ENCODE data around the gene DNER. TPM values are rescaled to one million over a fixed set of nuclear protein-coding genes. Genes with fewer than 3 reads are reported as not detected.

Gene DNER
- total RNA-seq, 1 donor from 2014 or later: 1.2 TPM

DNA sequence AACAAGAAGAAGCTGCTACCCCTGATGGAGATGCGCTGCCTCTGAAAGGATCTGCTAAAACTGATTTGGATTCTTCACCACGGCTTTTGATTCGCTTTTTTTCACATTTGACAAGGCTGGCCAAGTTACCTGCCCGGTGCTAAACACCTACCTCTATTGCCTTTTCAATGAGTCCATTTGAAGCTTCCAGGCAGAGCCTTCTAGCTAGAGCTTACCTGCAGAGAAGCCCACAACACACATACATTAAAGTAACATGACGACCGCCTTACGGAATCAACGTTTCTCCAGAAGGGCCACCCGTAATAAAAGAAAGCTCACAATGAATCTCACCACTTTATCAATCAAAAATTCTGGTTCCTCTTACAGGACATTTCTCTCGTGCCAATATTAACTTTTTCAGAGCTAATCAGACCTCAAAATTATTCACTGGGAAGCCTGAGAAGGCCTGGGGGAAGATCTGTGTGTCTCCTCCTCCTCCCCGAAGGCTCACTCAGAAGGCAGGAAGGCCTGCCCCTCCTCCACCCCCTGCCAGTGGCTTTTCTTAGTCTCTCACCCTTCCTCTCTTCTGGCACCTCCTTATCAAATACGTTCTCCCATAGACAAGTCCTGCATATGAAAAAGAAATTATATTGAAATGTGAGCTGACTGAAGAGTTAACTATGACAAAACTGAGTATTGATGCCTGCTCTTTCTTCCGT lies 171.0 kb downstream of the DNER start:
- Histone ChIP-seq H3K4me1 (no peaks in the 10 kb centered on the region), H3K27ac (no peak overlapping the region), H3K27me3 (ENCODE audit: low read depth) (no peaks in the 10 kb centered on the region), H3K4me3 (no peak overlapping the region), H3K9me3 (no peaks in the 10 kb centered on the region), H3K36me3 (no peaks in the 10 kb centered on the region)
- ATAC-seq (no peak), DNase-seq (no peak)
- TF ChIP-seq, protein P1, sequence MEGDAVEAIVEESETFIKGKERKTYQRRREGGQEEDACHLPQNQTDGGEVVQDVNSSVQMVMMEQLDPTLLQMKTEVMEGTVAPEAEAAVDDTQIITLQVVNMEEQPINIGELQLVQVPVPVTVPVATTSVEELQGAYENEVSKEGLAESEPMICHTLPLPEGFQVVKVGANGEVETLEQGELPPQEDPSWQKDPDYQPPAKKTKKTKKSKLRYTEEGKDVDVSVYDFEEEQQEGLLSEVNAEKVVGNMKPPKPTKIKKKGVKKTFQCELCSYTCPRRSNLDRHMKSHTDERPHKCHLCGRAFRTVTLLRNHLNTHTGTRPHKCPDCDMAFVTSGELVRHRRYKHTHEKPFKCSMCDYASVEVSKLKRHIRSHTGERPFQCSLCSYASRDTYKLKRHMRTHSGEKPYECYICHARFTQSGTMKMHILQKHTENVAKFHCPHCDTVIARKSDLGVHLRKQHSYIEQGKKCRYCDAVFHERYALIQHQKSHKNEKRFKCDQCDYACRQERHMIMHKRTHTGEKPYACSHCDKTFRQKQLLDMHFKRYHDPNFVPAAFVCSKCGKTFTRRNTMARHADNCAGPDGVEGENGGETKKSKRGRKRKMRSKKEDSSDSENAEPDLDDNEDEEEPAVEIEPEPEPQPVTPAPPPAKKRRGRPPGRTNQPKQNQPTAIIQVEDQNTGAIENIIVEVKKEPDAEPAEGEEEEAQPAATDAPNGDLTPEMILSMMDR (IDR thresholded peaks at IDR 0.05): no peak
- intact Hi-C loops (cut with DNase I): no loop called here

DNA sequence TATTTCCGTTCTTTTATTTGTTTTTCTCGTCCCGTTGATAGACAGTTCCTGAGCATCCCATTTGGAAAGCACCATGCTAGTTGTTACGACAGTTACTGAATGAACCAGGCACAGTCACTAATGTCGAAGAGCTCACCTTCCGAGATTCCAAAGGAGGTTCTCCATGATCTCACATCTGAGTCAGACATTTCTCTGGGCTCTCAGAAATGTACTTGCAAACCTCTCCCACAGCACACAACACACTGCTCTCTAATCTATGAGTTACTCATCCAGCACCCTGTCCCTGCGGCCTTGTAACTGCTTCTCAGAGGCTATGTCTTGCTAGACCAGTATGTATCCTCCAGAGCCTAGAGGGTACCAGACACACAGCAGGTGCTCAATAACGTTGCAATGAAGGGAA lies 174.7 kb downstream of the DNER start:
- Histone ChIP-seq H3K36me3 (no peaks in the 10 kb centered on the region), H3K27me3 (ENCODE audit: low read depth) (no peaks in the 10 kb centered on the region), H3K27ac (no peak overlapping the region), H3K9me3 (no peaks in the 10 kb centered on the region), H3K4me3 (no peak overlapping the region), H3K4me1 (no peaks in the 10 kb centered on the region)
- TF ChIP-seq, protein P1 (IDR thresholded peaks at IDR 0.05): no peak
- DNase-seq: no peak
- intact Hi-C loops (cut with DNase I): no loop called here
- no peak for ATAC-seq

DNA sequence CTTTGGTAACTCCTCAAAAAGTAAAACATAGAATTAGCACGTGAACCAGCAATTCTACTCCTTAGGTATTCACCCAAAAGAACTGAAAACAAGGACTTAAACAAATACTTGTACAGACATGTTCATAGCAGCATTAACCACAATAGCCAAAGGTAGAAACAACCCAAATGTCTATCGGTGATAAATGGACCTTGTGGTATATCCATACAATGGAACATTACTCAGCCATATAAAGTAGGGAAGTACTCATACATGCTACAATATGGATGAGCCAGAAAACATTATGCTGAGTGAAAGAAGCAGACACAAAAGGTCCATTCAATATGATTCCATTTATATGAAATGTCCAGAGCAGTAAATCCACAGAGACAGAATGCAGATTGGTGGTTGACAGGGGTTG lies 182.8 kb downstream of the DNER start:
- intact Hi-C loops (cut with DNase I): no loop called here
- H3K27ac ChIP-seq: no peak overlapping the region
- H3K4me1 ChIP-seq: no peaks in the 10 kb centered on the region
- H3K36me3 ChIP-seq: no peaks in the 10 kb centered on the region
- no peaks in the 10 kb centered on the region for H3K9me3 ChIP-seq
- H3K4me3 ChIP-seq: no peak overlapping the region
- no peaks in the 10 kb centered on the region for H3K27me3 ChIP-seq (ENCODE audit: low read depth)
- no peak for ATAC-seq
- TF ChIP-seq, protein P1 (IDR thresholded peaks at IDR 0.05): no peak
- no peak for DNase-seq

DNA sequence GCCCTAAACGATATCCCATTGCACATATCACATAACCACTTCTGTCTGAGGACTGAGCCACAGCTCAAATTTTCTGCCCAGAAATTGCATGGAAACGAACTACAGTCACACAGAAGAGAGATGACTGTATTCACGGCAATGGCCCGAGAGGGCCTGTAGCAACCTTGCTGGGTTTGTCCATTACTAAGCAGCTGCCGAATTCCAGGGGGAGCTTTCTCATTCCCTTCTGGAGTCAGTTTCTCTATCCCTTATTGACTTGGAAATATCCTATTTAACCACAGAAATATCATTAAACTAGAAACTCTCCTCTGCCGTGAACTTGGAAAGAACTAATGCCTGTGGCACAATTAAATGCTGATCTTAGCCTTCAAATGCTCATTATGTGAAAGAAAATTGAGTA lies 183.9 kb downstream of the DNER start:
- H3K27me3 ChIP-seq (ENCODE audit: low read depth): no peaks in the 10 kb centered on the region
- H3K4me1 ChIP-seq: no peaks in the 10 kb centered on the region
- no peak overlapping the region for H3K4me3 ChIP-seq
- H3K27ac ChIP-seq: no peak overlapping the region
- no peaks in the 10 kb centered on the region for H3K36me3 ChIP-seq
- no peak for ATAC-seq
- no peak for DNase-seq
- H3K9me3 ChIP-seq: no peaks in the 10 kb centered on the region
- TF ChIP-seq, protein P1 (IDR thresholded peaks at IDR 0.05): no peak
- intact Hi-C loops (cut with DNase I): no loop called here

DNA sequence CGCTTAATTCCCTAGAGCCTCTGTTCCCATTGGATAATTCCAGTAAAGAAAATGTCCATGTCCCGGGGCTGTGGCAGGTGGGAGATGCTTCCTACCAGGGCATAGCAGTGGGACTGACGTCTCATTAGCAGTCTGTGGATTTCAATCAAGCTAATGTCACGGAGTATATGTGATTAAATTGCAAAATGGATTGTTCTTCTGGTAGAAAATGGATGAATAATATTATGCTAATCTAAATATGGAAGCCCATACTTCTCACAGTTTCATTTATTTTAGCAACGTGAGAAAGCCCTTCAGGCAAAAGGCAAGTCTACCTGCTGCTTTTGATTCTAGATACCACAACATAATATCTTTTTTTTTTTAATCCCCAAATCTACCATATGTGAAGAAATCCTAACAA lies 185.5 kb downstream of the DNER start:
- no peak for ATAC-seq
- Histone ChIP-seq H3K36me3 (no peaks in the 10 kb centered on the region), H3K4me1 (no peaks in the 10 kb centered on the region), H3K9me3 (no peaks in the 10 kb centered on the region), H3K4me3 (no peak overlapping the region), H3K27me3 (ENCODE audit: low read depth) (no peaks in the 10 kb centered on the region), H3K27ac (no peak overlapping the region)
- DNase-seq: no peak
- TF ChIP-seq, protein P1 (IDR thresholded peaks at IDR 0.05): no peak
- intact Hi-C loops (cut with DNase I): no loop called here
